Upper lobe of left lung (tissue), 4 donors: Measurements from ENCODE around the gene LZTS2.

ENCODE experiments used
- CTCF ChIP-seq, 6 experiments: fragments of 450-650 bp in 4 of 6; fragments of 200-600 bp in 2 of 6; sonication (generic) in 2 of 6; IDR thresholded peaks; one replicate each; pipeline ENCODE4 v1.5.1; 2016 to 2019; ENCODE audit warnings: antibody characterized with exemption in 6 of 6
- POLR2AphosphoS5 ChIP-seq, 2 donors: sonication (generic); formaldehyde crosslinking; IDR thresholded peaks; one replicate each; pipeline ENCODE4 v1.5.1; 2017; ENCODE audit warnings: antibody characterized with exemption in 2 of 2

DNA sequence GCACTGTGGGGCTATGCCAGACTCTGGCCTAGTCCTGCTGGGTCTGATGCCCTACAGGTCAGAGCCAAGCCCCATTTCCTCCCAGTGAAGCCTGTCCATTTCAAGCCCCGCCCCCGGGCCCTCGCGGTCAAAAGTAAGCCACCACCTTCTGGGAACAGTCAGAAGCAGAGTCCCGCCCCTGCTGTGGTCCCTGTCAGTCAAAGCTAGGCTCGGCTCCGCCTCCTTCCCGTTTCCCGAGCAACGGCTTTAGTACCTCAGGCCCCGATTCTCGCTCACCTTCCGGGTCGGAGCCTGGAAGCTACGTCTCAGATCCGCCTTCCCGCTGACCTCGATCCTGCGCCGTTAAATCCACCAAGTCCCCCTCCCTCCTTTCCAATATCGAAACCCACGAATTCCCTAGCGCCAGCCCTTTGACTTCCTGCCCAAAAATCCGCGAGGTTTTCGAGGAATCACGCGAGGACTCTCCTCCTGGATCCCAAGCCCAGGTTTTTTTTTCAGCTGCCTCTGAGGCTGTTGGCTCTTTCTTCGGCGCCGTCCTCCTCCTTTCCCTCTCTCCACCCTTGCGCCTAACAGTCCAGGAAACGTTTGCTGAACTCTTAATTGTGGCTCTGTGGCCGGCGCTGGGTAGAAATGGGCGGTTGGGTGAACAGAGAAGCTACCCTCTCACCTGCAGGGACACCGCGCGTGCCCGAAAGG lies 43.2 kb downstream of the LZTS2 start:
- peak in 2 of 6 experiments; percentile 7 to 28 for TF ChIP-seq CTCF (IDR thresholded peaks at IDR 0.05)
- TF ChIP-seq POLR2AphosphoS5 (IDR thresholded peaks at IDR 0.05), result peak; percentile 75 to 79
